ENCODE results near the gene P2RY2.

DNA sequence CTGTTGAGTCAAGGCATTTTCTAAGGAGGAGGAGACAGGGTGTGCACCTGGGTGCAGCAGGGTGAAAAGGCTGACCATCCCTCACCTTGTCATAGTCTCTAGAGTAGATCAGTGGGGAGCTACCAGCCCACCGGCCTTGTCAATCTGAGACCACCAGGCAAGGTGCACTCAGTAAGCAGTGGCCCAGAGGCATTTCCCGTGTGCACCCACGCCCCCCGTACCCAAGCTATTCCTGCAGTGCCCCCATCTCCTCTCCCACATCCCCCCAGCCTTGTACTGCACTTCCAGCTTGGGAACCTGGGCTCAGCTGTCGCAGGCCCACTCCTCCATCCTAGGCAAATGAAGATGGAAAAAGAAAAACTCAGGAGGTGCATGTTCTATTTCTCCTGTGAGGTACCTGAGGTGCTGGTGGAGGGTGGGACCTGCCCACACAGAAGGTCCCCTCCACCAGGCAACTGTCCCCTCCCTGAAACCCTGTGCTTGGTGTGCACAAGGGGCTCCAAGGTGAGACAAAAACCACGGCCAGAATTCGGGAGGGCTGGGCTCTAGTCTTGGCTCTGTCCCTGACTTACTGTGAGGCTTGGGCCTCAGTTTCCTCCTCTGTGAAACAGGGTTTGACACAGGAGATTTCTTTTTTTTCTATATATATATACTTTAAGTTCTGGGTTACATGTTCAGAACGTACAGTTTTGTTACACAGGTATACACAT, 8.4 kb downstream of the P2RY2 start:
- TF ChIP-seq POLR2A (IDR thresholded peaks at IDR 0.05) (no peak), EP300 (IDR thresholded peaks at IDR 0.05) (no peak)
- TF ChIP-seq, protein P1, sequence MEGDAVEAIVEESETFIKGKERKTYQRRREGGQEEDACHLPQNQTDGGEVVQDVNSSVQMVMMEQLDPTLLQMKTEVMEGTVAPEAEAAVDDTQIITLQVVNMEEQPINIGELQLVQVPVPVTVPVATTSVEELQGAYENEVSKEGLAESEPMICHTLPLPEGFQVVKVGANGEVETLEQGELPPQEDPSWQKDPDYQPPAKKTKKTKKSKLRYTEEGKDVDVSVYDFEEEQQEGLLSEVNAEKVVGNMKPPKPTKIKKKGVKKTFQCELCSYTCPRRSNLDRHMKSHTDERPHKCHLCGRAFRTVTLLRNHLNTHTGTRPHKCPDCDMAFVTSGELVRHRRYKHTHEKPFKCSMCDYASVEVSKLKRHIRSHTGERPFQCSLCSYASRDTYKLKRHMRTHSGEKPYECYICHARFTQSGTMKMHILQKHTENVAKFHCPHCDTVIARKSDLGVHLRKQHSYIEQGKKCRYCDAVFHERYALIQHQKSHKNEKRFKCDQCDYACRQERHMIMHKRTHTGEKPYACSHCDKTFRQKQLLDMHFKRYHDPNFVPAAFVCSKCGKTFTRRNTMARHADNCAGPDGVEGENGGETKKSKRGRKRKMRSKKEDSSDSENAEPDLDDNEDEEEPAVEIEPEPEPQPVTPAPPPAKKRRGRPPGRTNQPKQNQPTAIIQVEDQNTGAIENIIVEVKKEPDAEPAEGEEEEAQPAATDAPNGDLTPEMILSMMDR (IDR thresholded peaks at IDR 0.05), result no peak

Measured in tibial nerve (tissue), 4 donors.